ENCODE measurements around the gene CLTB. TPM values are rescaled to one million over a fixed set of nuclear protein-coding genes. Genes with fewer than 3 reads are reported as not detected.

Gene CLTB
- total and polyA plus RNA-seq, 2 of the 13 experiments (the other 11 are each of a cell fraction or from before 2014, with no cell fraction given) = 23.3 to 33.8 TPM

MicroRNA genes within 50 kb of the gene (microRNA counts, 767-probe panel; counts per million panel counts)
- not detected for microRNA hsa-miR-1271-5p

Small RNA genes lying within 50 kb of the gene (microRNA-seq; reads per million reads assigned to microRNA genes)
- gene MIR1271 = not detected

Small RNA genes lying within 50 kb of the gene (small RNA-seq; reads per million reads assigned to genes)
- gene AC010297.1 (ENCODE audit: insufficient read depth in 2 of 3, insufficient read length in 3 of 3, low read depth in 2 of 3, low replicate concordance in 1 of 3) = 0 reads per million in 3 experiments
- 0 reads per million in 3 experiments for gene MIR1271 (ENCODE audit: insufficient read depth in 2 of 3, insufficient read length in 3 of 3, low read depth in 2 of 3, low replicate concordance in 1 of 3)

Other genes with a start within 250 kb of the CLTB start
- 6.8 and 7.7 TPM in 2 replicates for gene SIMC1, start 178.1 kb downstream of the CLTB start, total RNA-seq (2016; rRNA removed; fragmentation: Illumina TruSeq; extraction: Trizol)
- gene SIMC1, start 178.1 kb downstream of the CLTB start, polyA plus RNA-seq (2011; rRNA removed) = 5.3 and 5.4 TPM in 2 replicates
- 63.6 and 81.6 TPM in 2 replicates for gene KIAA1191, start 54.8 kb downstream of the CLTB start, total RNA-seq (2016; rRNA removed; fragmentation: Illumina TruSeq; extraction: Trizol)
- gene KIAA1191, start 54.8 kb downstream of the CLTB start, polyA plus RNA-seq (2011; rRNA removed) = 103 and 115 TPM in 2 replicates
- 0.01 and 0.18 TPM in 2 replicates for gene ARL10, start 51.1 kb downstream of the CLTB start, total RNA-seq (2016; rRNA removed; fragmentation: Illumina TruSeq; extraction: Trizol)
- 0.22 and 0.50 TPM in 2 replicates for gene ARL10, start 51.1 kb downstream of the CLTB start, polyA plus RNA-seq (2011; rRNA removed)
- gene NOP16, start 27.9 kb downstream of the CLTB start, total RNA-seq (2016; rRNA removed; fragmentation: Illumina TruSeq; extraction: Trizol) = 48.4 and 58.4 TPM in 2 replicates
- 43.3 and 45.9 TPM in 2 replicates for gene NOP16, start 27.9 kb downstream of the CLTB start, polyA plus RNA-seq (2011; rRNA removed)
- 89.2 and 95.7 TPM in 2 replicates for gene HIGD2A, start 27.8 kb downstream of the CLTB start, total RNA-seq (2016; rRNA removed; fragmentation: Illumina TruSeq; extraction: Trizol)
- gene HIGD2A, start 27.8 kb downstream of the CLTB start, polyA plus RNA-seq (2011; rRNA removed) = 146 TPM in 2 replicates
- 21.5 and 34.3 TPM in 2 replicates for gene FAF2, start 31.8 kb upstream of the CLTB start, total RNA-seq (2016; rRNA removed; fragmentation: Illumina TruSeq; extraction: Trizol)
- gene FAF2, start 31.8 kb upstream of the CLTB start, polyA plus RNA-seq (2011; rRNA removed) = 24.6 and 27.8 TPM in 2 replicates
- gene RNF44, start 120.9 kb upstream of the CLTB start, total RNA-seq (2016; rRNA removed; fragmentation: Illumina TruSeq; extraction: Trizol) = 5.1 and 9.2 TPM in 2 replicates
- 16.8 and 19.1 TPM in 2 replicates for gene RNF44, start 120.9 kb upstream of the CLTB start, polyA plus RNA-seq (2011; rRNA removed)
- 7.8 and 17.9 TPM in 2 replicates for gene CDHR2, start 132.8 kb upstream of the CLTB start, total RNA-seq (2016; rRNA removed; fragmentation: Illumina TruSeq; extraction: Trizol)
- gene CDHR2, start 132.8 kb upstream of the CLTB start, polyA plus RNA-seq (2011; rRNA removed) = 20.9 and 27.3 TPM in 2 replicates
- 2.0 and 2.1 TPM in 2 replicates for gene GPRIN1, start 193.6 kb upstream of the CLTB start, total RNA-seq (2016; rRNA removed; fragmentation: Illumina TruSeq; extraction: Trizol)
- gene GPRIN1, start 193.6 kb upstream of the CLTB start, polyA plus RNA-seq (2011; rRNA removed) = 0.32 and 0.56 TPM in 2 replicates
- not detected in 2 replicates for gene SNCB, start 214.0 kb upstream of the CLTB start, total RNA-seq (2016; rRNA removed; fragmentation: Illumina TruSeq; extraction: Trizol)
- not detected in 2 replicates for gene SNCB, start 214.0 kb upstream of the CLTB start, polyA plus RNA-seq (2011; rRNA removed)
- gene EIF4E1B, start 214.1 kb upstream of the CLTB start, total RNA-seq (2016; rRNA removed; fragmentation: Illumina TruSeq; extraction: Trizol) = not detected in 2 replicates
- not detected in 2 replicates for gene EIF4E1B, start 214.1 kb upstream of the CLTB start, polyA plus RNA-seq (2011; rRNA removed)
- 10.1 and 11.5 TPM in 2 replicates for gene TSPAN17, start 230.9 kb upstream of the CLTB start, total RNA-seq (2016; rRNA removed; fragmentation: Illumina TruSeq; extraction: Trizol)
- 15.0 and 20.0 TPM in 2 replicates for gene TSPAN17, start 230.9 kb upstream of the CLTB start, polyA plus RNA-seq (2011; rRNA removed)

Data from HepG2 (cell line).